Neural progenitor cell (in vitro differentiated cells): Measurements from ENCODE around the gene IKZF3. TPM values are rescaled to one million over a fixed set of nuclear protein-coding genes. Genes with fewer than 3 reads are reported as not detected.

Experiments
- DNase-seq: peaks from one replicate; pipeline ENCODE4 v3.0.0-alpha.2; 2016; ENCODE audit warnings: low spot score
- H2AFZ ChIP-seq: fragments of 200-600 bp; sonication (generic); replicated peaks from 2 replicates; pipeline ENCODE4 v1.6.1; 2016; ENCODE audit warnings: antibody characterized with exemption
- H3F3A ChIP-seq: fragments of 200-600 bp; sonication (generic); 2 replicates; pipeline ENCODE4 v1.6.1; 2016; ENCODE audit warnings: antibody characterized with exemption, low read depth
- H3K27ac ChIP-seq: fragments of 200-600 bp; sonication (generic); 2 replicates; pipeline ENCODE4 v1.5.1; 2016; ENCODE audit warnings: mild to moderate bottlenecking
- H3K27me3 ChIP-seq: fragments of 200-600 bp; sonication (generic); 2 replicates; pipeline ENCODE4 v1.6.1; 2016; ENCODE audit warnings: mild to moderate bottlenecking, moderate library complexity
- H3K36me3 ChIP-seq: fragments of 200-600 bp; sonication (generic); 2 replicates; pipeline ENCODE4 v1.5.1; 2016
- H3K4me1 ChIP-seq: fragments of 200-600 bp; sonication (generic); 2 replicates; pipeline ENCODE4 v1.6.1; 2016; ENCODE audit warnings: mixed run types
- H3K4me2 ChIP-seq: fragments of 200-600 bp; sonication (generic); 2 replicates; pipeline ENCODE4 v1.6.1; 2016
- H3K4me3 ChIP-seq: fragments of 200-600 bp; sonication (generic); 2 replicates; pipeline ENCODE4 v1.5.1; 2016
- H3K79me2 ChIP-seq: fragments of 200-600 bp; sonication (generic); 2 replicates; pipeline ENCODE4 v1.6.1; 2016; ENCODE audit warnings: low read depth
- H3K9ac ChIP-seq: fragments of 200-600 bp; sonication (generic); 2 replicates; pipeline ENCODE4 v1.6.1; 2016
- H3K9me3 ChIP-seq: fragments of 200-600 bp; sonication (generic); 2 replicates; pipeline ENCODE4 v1.5.1; 2016; ENCODE audit warnings: low read depth
- H4K20me1 ChIP-seq: fragments of 200-600 bp; sonication (generic); 2 replicates; pipeline ENCODE4 v1.6.1; 2016; ENCODE audit warnings: low read depth
- H3K27ac Mint-ChIP-seq: 3 replicates; pipeline ENCODE4 v1.8.0; 2021; ENCODE audit warnings: mixed read lengths
- H3K27me3 Mint-ChIP-seq: 2 replicates; pipeline ENCODE4 v1.8.0; 2022; ENCODE audit warnings: low read depth, mild to moderate bottlenecking, inconsistent platforms, moderate library complexity, mixed read lengths; ENCODE audit not compliant: insufficient read depth
- H3K36me3 Mint-ChIP-seq: 3 replicates; pipeline ENCODE4 v1.8.0; 2021; ENCODE audit warnings: mixed read lengths
- H3K4me1 Mint-ChIP-seq: 3 replicates; pipeline ENCODE4 v1.8.0; 2021; ENCODE audit warnings: mixed read lengths
- H3K4me3 Mint-ChIP-seq: 3 replicates; pipeline ENCODE4 v1.8.0; 2021; ENCODE audit warnings: mild to moderate bottlenecking, moderate library complexity, mixed read lengths
- H3K9me3 Mint-ChIP-seq: 3 replicates; pipeline ENCODE4 v1.8.0; 2020; ENCODE audit warnings: mixed read lengths
- EZH2 ChIP-seq: fragments of 200-600 bp; sonication (generic); IDR thresholded peaks from 2 replicates; pipeline ENCODE4 v1.6.1; 2017; ENCODE audit warnings: antibody characterized with exemption, mild to moderate bottlenecking, moderate library complexity
- EZH2phosphoT487 ChIP-seq: fragments of 200-600 bp; sonication (generic); IDR thresholded peaks from 2 replicates; pipeline ENCODE4 v1.6.1; 2017; ENCODE audit warnings: antibody characterized with exemption
- total RNA-seq: library from RNA; depleted of rRNA; stranded (reverse); fragments of >200 nt; gene quantifications from 2 replicates; pipeline ENCODE4 v1.2.3, GENCODE V29; 2015; ENCODE audit warnings: low replicate concordance
- TF ChIP-seq, protein P1 (sequence below): fragments of 200-600 bp; sonication (generic); IDR thresholded peaks from 2 replicates; pipeline ENCODE4 v1.5.1; 2017; ENCODE audit warnings: antibody characterized with exemption, mild to moderate bottlenecking

IKZF3 gene
- total RNA-seq, 1 donor from 2014 or later = not detected

DNA sequence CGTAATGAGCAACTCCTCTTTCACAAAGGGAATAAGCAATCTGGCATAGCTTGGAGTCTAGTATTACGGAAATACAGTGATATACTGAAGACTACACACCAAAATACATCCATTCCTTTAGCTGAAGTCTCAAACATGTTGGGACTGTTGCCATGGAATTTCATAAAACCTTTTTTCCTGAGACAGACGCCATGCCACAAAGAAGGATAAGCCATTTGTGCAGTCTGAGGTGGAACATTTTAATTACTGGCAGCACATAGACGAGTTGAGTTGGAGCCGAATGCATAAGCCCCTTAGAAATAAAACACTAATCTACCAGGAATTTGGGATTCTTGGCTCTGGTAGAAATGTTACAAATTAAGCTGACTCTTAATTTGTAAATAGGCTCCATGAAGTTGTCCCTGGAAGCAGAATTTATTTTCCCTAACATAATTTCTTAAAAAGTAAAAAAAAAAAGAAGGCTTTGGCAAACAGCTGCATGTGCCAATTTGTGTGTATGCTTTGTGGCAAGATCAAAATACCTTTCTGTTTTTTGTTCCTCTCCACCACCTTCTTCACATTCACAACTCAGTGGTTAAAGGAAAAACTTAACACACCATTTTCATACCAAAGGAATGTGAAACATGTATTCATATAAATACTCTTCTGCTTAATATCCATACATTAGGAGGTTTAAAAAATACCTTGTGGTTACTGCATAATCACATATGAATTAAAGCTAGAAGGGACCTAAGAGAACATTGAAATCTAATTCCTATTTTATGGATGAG is 100.9 kb downstream of the IKZF3 start:
- H3K9me3 Mint-ChIP-seq = no peaks in the 10 kb centered on the region
- H4K20me1 ChIP-seq = no peaks in the 10 kb centered on the region
- no peak overlapping the region for H3K4me2 ChIP-seq
- H3K27ac ChIP-seq = no peak overlapping the region
- H3K4me1 ChIP-seq = peaks cover 8% of the 10 kb centered on the region
- H3K9me3 ChIP-seq = no peaks in the 10 kb centered on the region
- TF ChIP-seq, protein P1, sequence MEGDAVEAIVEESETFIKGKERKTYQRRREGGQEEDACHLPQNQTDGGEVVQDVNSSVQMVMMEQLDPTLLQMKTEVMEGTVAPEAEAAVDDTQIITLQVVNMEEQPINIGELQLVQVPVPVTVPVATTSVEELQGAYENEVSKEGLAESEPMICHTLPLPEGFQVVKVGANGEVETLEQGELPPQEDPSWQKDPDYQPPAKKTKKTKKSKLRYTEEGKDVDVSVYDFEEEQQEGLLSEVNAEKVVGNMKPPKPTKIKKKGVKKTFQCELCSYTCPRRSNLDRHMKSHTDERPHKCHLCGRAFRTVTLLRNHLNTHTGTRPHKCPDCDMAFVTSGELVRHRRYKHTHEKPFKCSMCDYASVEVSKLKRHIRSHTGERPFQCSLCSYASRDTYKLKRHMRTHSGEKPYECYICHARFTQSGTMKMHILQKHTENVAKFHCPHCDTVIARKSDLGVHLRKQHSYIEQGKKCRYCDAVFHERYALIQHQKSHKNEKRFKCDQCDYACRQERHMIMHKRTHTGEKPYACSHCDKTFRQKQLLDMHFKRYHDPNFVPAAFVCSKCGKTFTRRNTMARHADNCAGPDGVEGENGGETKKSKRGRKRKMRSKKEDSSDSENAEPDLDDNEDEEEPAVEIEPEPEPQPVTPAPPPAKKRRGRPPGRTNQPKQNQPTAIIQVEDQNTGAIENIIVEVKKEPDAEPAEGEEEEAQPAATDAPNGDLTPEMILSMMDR = no peak
- TF ChIP-seq EZH2 = no peak
- TF ChIP-seq EZH2phosphoT487 = no peak
- H3K4me1 Mint-ChIP-seq = peaks cover 5% of the 10 kb centered on the region
- no peaks in the 10 kb centered on the region for H3F3A ChIP-seq
- no peak overlapping the region for H3K4me3 ChIP-seq
- DNase-seq = no peak
- no peaks in the 10 kb centered on the region for H3K27me3 ChIP-seq
- no peaks in the 10 kb centered on the region for H3K36me3 Mint-ChIP-seq
- peaks cover 16% of the 10 kb centered on the region for H3K27me3 Mint-ChIP-seq
- no peak overlapping the region for H3K9ac ChIP-seq
- no peaks in the 10 kb centered on the region for H3K36me3 ChIP-seq
- no peaks in the 10 kb centered on the region for H3K79me2 ChIP-seq
- H2AFZ ChIP-seq = no peak overlapping the region
- H3K4me3 Mint-ChIP-seq = no peak overlapping the region
- peak overlapping the region; percentile 69 for H3K27ac Mint-ChIP-seq

DNA sequence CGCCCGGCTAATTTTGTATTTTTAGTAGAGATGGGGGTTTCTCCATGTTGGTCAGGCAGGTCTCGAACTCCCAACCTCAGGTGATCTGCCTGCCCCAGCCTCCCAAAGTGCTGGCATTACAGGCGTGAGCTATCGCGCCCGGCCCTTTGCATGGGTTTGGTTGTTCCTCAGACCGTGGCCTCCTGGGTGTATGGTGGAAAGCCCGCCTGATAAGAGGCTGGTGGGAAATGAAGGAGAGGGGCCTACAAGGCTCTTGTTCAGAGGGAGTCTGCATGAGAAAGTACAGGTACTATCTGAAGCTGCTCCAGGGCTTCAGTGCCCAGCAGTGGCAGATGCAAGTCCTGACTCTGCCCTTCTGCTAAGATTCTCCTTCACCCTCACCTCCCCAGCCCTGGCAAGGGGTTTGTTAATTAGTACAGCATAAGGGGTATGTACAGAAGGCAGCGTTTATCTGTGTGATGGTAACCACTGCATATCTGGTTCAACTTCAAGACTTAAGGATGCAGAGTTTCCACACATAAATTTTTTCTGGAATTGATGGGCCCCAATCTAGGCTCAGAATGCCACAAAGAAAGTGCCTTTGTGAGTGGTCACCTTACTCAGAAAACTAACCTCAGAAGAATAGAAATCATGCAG is 102.1 kb downstream of the IKZF3 start:
- no peaks in the 10 kb centered on the region for H3K36me3 Mint-ChIP-seq
- Histone ChIP-seq H3K36me3 (no peaks in the 10 kb centered on the region), H3K9me3 (no peaks in the 10 kb centered on the region), H2AFZ (no peak overlapping the region), H3K27me3 (no peaks in the 10 kb centered on the region), H3K9ac (no peak overlapping the region), H3K4me1 (peaks cover 8% of the 10 kb centered on the region), H3K79me2 (no peaks in the 10 kb centered on the region), H3K4me2 (no peak overlapping the region), H3F3A (no peaks in the 10 kb centered on the region), H3K27ac (no peak overlapping the region), H3K4me3 (no peak overlapping the region), H4K20me1 (no peaks in the 10 kb centered on the region)
- no peak overlapping the region for H3K4me3 Mint-ChIP-seq
- no peak overlapping the region for H3K27ac Mint-ChIP-seq
- TF ChIP-seq EZH2 (no peak), EZH2phosphoT487 (no peak)
- TF ChIP-seq, protein P1 = no peak
- H3K4me1 Mint-ChIP-seq = peaks cover 5% of the 10 kb centered on the region
- H3K9me3 Mint-ChIP-seq = no peaks in the 10 kb centered on the region
- DNase-seq = no peak
- H3K27me3 Mint-ChIP-seq = peaks cover 13% of the 10 kb centered on the region

DNA sequence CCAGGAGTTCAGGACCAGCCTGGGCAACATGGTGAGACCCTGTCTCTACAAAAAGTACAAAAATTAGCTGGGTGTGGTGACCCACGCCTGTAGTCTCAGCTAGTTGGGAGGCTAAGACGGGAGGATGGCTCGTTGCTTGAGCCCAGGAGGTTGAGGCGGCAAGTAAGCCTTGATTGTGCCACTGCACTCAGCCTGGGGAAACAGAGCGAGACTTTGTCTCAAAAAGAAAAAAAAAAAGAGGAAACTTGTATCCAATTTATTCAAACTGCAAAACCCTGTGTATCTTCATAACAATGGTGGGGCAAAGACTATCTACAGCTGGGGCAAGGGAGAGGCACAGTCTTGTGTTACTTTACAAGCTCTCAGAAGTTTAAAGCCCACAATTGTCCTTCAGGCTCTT is 104.9 kb downstream of the IKZF3 start:
- Mint-ChIP-seq H3K27me3 (peaks cover 18% of the 10 kb centered on the region), H3K36me3 (no peaks in the 10 kb centered on the region), H3K4me3 (no peak overlapping the region), H3K9me3 (no peaks in the 10 kb centered on the region), H3K27ac (no peak overlapping the region), H3K4me1 (peaks cover 11% of the 10 kb centered on the region)
- Histone ChIP-seq H3K4me2 (no peak overlapping the region), H3F3A (peaks cover 9% of the 10 kb centered on the region), H2AFZ (no peak overlapping the region), H4K20me1 (no peaks in the 10 kb centered on the region), H3K27me3 (peaks cover 19% of the 10 kb centered on the region), H3K36me3 (no peaks in the 10 kb centered on the region), H3K4me1 (peaks cover 12% of the 10 kb centered on the region), H3K4me3 (no peak overlapping the region), H3K27ac (no peak overlapping the region), H3K9me3 (no peaks in the 10 kb centered on the region), H3K9ac (no peak overlapping the region), H3K79me2 (no peaks in the 10 kb centered on the region)
- DNase-seq = no peak
- TF ChIP-seq EZH2phosphoT487 (no peak), EZH2 (no peak)
- TF ChIP-seq, protein P1 = no peak
